ENCODE measurements around the gene HOXD4.
A peak's percentile ranks its signal among the peaks of the same experiment; 100 is the strongest.

The HOXD4 gene

GRCh38 chr2:176158855-176159662, 7.7 kb downstream of the HOXD4 start:
- Histone ChIP-seq H3K4me3 (ENCODE audit: low read length in 2 of 2) (no peak overlapping the region), H3K36me3 (ENCODE audit: control insufficient read depth in 2 of 2, insufficient read depth in 2 of 2, low read length in 2 of 2) (no peaks in the 10 kb centered on the region), H3K9me3 (ENCODE audit: control insufficient read depth in 2 of 2, low read length in 2 of 2) (no peaks in the 10 kb centered on the region), H3K27ac (ENCODE audit: low read depth in 2 of 2, low read length in 2 of 2) (no peak overlapping the region), H3K4me1 (ENCODE audit: control insufficient read depth in 2 of 2, insufficient read depth in 2 of 2, low read length in 2 of 2) (peaks cover 0 to 3% of the 10 kb centered on the region in 2 donors), H3K27me3 (ENCODE audit: control insufficient read depth in 2 of 2, insufficient read depth in 2 of 2, low read length in 2 of 2) (peaks cover 0 to 22% of the 10 kb centered on the region in 2 donors), H3K9ac (ENCODE audit: low read depth in 1 of 2, low read length in 2 of 2) (no peak overlapping the region)

GRCh38 chr2:176159663-176160250, 8.4 kb downstream of the HOXD4 start:
- H3K4me1 ChIP-seq (ENCODE audit: control insufficient read depth in 2 of 2, insufficient read depth in 2 of 2, low read length in 2 of 2), result peaks cover 0 to 3% of the 10 kb centered on the region in 2 donors
- no peak overlapping the region for H3K4me3 ChIP-seq (ENCODE audit: low read length in 2 of 2)
- no peak overlapping the region for H3K27ac ChIP-seq (ENCODE audit: low read depth in 2 of 2, low read length in 2 of 2)
- H3K9me3 ChIP-seq (ENCODE audit: control insufficient read depth in 2 of 2, low read length in 2 of 2), result no peaks in the 10 kb centered on the region
- no peaks in the 10 kb centered on the region for H3K36me3 ChIP-seq (ENCODE audit: control insufficient read depth in 2 of 2, insufficient read depth in 2 of 2, low read length in 2 of 2)
- H3K9ac ChIP-seq (ENCODE audit: low read depth in 1 of 2, low read length in 2 of 2), result no peak overlapping the region
- H3K27me3 ChIP-seq (ENCODE audit: control insufficient read depth in 2 of 2, insufficient read depth in 2 of 2, low read length in 2 of 2), result peaks cover 0 to 25% of the 10 kb centered on the region in 2 donors

- Histone ChIP-seq H3K4me3 (ENCODE audit: low read length in 2 of 2) (no peak overlapping the region), H3K36me3 (ENCODE audit: control insufficient read depth in 2 of 2, insufficient read depth in 2 of 2, low read length in 2 of 2) (no peaks in the 10 kb centered on the region), H3K9me3 (ENCODE audit: control insufficient read depth in 2 of 2, low read length in 2 of 2) (no peaks in the 10 kb centered on the region), H3K27ac (ENCODE audit: low read depth in 2 of 2, low read length in 2 of 2) (no peak overlapping the region), H3K9ac (ENCODE audit: low read depth in 1 of 2, low read length in 2 of 2) (no peak overlapping the region), H3K27me3 (ENCODE audit: control insufficient read depth in 2 of 2, insufficient read depth in 2 of 2, low read length in 2 of 2) (peaks cover 0 to 25% of the 10 kb centered on the region in 2 donors), H3K4me1 (ENCODE audit: control insufficient read depth in 2 of 2, insufficient read depth in 2 of 2, low read length in 2 of 2) (peaks cover 0 to 3% of the 10 kb centered on the region in 2 donors)
Observed at GRCh38 chr2:176160251-176160985, 9.1 kb downstream of the HOXD4 start.

- Histone ChIP-seq H3K4me3 (ENCODE audit: low read length in 2 of 2) (no peak overlapping the region), H3K36me3 (ENCODE audit: control insufficient read depth in 2 of 2, insufficient read depth in 2 of 2, low read length in 2 of 2) (no peaks in the 10 kb centered on the region)
Observed at GRCh38 chr2:176160986-176161824, 9.9 kb downstream of the HOXD4 start.

GRCh38 chr2:176161825-176162626, 10.7 kb downstream of the HOXD4 start:
- Histone ChIP-seq H3K4me1 (ENCODE audit: control insufficient read depth in 2 of 2, insufficient read depth in 2 of 2, low read length in 2 of 2) (peaks cover 0 to 3% of the 10 kb centered on the region in 2 donors), H3K27me3 (ENCODE audit: control insufficient read depth in 2 of 2, insufficient read depth in 2 of 2, low read length in 2 of 2) (peaks cover 0 to 22% of the 10 kb centered on the region in 2 donors), H3K9ac (ENCODE audit: low read depth in 1 of 2, low read length in 2 of 2) (no peak overlapping the region), H3K36me3 (ENCODE audit: control insufficient read depth in 2 of 2, insufficient read depth in 2 of 2, low read length in 2 of 2) (no peaks in the 10 kb centered on the region), H3K9me3 (ENCODE audit: control insufficient read depth in 2 of 2, low read length in 2 of 2) (no peaks in the 10 kb centered on the region), H3K4me3 (ENCODE audit: low read length in 2 of 2) (peak overlapping the region in 1 of 2 donors; percentile 20), H3K27ac (ENCODE audit: low read depth in 2 of 2, low read length in 2 of 2) (no peak overlapping the region)

More at GRCh38 chr2:176160986-176161824, 9.9 kb downstream of the HOXD4 start:
- Histone ChIP-seq H3K27ac (ENCODE audit: low read depth in 2 of 2, low read length in 2 of 2) (no peak overlapping the region), H3K9me3 (ENCODE audit: control insufficient read depth in 2 of 2, low read length in 2 of 2) (no peaks in the 10 kb centered on the region), H3K9ac (ENCODE audit: low read depth in 1 of 2, low read length in 2 of 2) (no peak overlapping the region), H3K27me3 (ENCODE audit: control insufficient read depth in 2 of 2, insufficient read depth in 2 of 2, low read length in 2 of 2) (peaks cover 0 to 25% of the 10 kb centered on the region in 2 donors), H3K4me1 (ENCODE audit: control insufficient read depth in 2 of 2, insufficient read depth in 2 of 2, low read length in 2 of 2) (peaks cover 0 to 3% of the 10 kb centered on the region in 2 donors)

- peaks cover 0 to 3% of the 10 kb centered on the region in 2 donors for H3K4me1 ChIP-seq (ENCODE audit: control insufficient read depth in 2 of 2, insufficient read depth in 2 of 2, low read length in 2 of 2)
- no peak overlapping the region for H3K9ac ChIP-seq (ENCODE audit: low read depth in 1 of 2, low read length in 2 of 2)
- no peaks in the 10 kb centered on the region for H3K36me3 ChIP-seq (ENCODE audit: control insufficient read depth in 2 of 2, insufficient read depth in 2 of 2, low read length in 2 of 2)
- no peak overlapping the region for H3K27ac ChIP-seq (ENCODE audit: low read depth in 2 of 2, low read length in 2 of 2)
- H3K4me3 ChIP-seq (ENCODE audit: low read length in 2 of 2), result peak overlapping the region in 1 of 2 donors; percentile 31
- no peaks in the 10 kb centered on the region for H3K9me3 ChIP-seq (ENCODE audit: control insufficient read depth in 2 of 2, low read length in 2 of 2)
- H3K27me3 ChIP-seq (ENCODE audit: control insufficient read depth in 2 of 2, insufficient read depth in 2 of 2, low read length in 2 of 2), result peaks cover 0 to 21% of the 10 kb centered on the region in 2 donors
Observed at GRCh38 chr2:176162911-176163671, 11.7 kb downstream of the HOXD4 start.

- no peak overlapping the region for H3K27ac ChIP-seq (ENCODE audit: low read depth in 2 of 2, low read length in 2 of 2)
- peaks cover 0 to 3% of the 10 kb centered on the region in 2 donors for H3K4me1 ChIP-seq (ENCODE audit: control insufficient read depth in 2 of 2, insufficient read depth in 2 of 2, low read length in 2 of 2)
- H3K36me3 ChIP-seq (ENCODE audit: control insufficient read depth in 2 of 2, insufficient read depth in 2 of 2, low read length in 2 of 2), result no peaks in the 10 kb centered on the region
- H3K9me3 ChIP-seq (ENCODE audit: control insufficient read depth in 2 of 2, low read length in 2 of 2), result no peaks in the 10 kb centered on the region
- H3K9ac ChIP-seq (ENCODE audit: low read depth in 1 of 2, low read length in 2 of 2), result no peak overlapping the region
- H3K27me3 ChIP-seq (ENCODE audit: control insufficient read depth in 2 of 2, insufficient read depth in 2 of 2, low read length in 2 of 2), result peaks cover 0 to 18% of the 10 kb centered on the region in 2 donors
- H3K4me3 ChIP-seq (ENCODE audit: low read length in 2 of 2), result no peak overlapping the region
Observed at GRCh38 chr2:176163672-176164056, 12.3 kb downstream of the HOXD4 start.

- no peaks in the 10 kb centered on the region for H3K9me3 ChIP-seq (ENCODE audit: control insufficient read depth in 2 of 2, low read length in 2 of 2)
- no peak overlapping the region for H3K27ac ChIP-seq (ENCODE audit: low read depth in 2 of 2, low read length in 2 of 2)
- H3K9ac ChIP-seq (ENCODE audit: low read depth in 1 of 2, low read length in 2 of 2), result no peak overlapping the region
- peaks cover 0 to 3% of the 10 kb centered on the region in 2 donors for H3K4me1 ChIP-seq (ENCODE audit: control insufficient read depth in 2 of 2, insufficient read depth in 2 of 2, low read length in 2 of 2)
- H3K36me3 ChIP-seq (ENCODE audit: control insufficient read depth in 2 of 2, insufficient read depth in 2 of 2, low read length in 2 of 2), result no peaks in the 10 kb centered on the region
- H3K27me3 ChIP-seq (ENCODE audit: control insufficient read depth in 2 of 2, insufficient read depth in 2 of 2, low read length in 2 of 2), result peaks cover 0 to 18% of the 10 kb centered on the region in 2 donors
- no peak overlapping the region for H3K4me3 ChIP-seq (ENCODE audit: low read length in 2 of 2)
Observed at GRCh38 chr2:176164201-176164600, 12.9 kb downstream of the HOXD4 start.

Measured in mucosa of rectum (tissue), 2 donors.